Prostate gland (tissue), 2 donors: ENCODE measurements around the gene CYP2A6. TPM values are rescaled to one million over a fixed set of nuclear protein-coding genes. Genes with fewer than 3 reads are reported as not detected.
A peak's percentile ranks its signal among the peaks of the same experiment; 100 is the strongest.
"Not testable (repeated sequence)": the region's sequence is repeated elsewhere in the genome, so short reads cannot be mapped to it uniquely, and the experiment has no call there.

Experiments
- DNase-seq: peaks from one replicate; pipeline ENCODE4 v3.0.0-alpha.2; 2019; ENCODE audit warnings: low spot score
- H3K27ac ChIP-seq, 2 donors: fragments of 200-600 bp; sonication (generic); 2 replicates each; pipeline ENCODE4 v1.5.1; 2017 to 2019
- H3K27me3 ChIP-seq: fragments of 200-600 bp; sonication (generic); replicated peaks from 2 replicates; pipeline ENCODE4 v1.5.1; 2019; ENCODE audit not compliant: insufficient read depth
- H3K36me3 ChIP-seq, 2 donors: fragments of 200-600 bp; sonication (generic); 1 replicate in 1 of 2; 2 replicates in 1 of 2; pipeline versions ENCODE4 v1.5.1 to v1.8.1; 2017 to 2019
- H3K4me1 ChIP-seq: fragments of 200-600 bp; sonication (generic); replicated peaks from 2 replicates; pipeline ENCODE4 v1.5.1; 2019
- H3K4me3 ChIP-seq, 2 donors: fragments of 200-600 bp; sonication (generic); 2 replicates each; pipeline ENCODE4 v1.5.1; 2017 to 2019
- H3K9me3 ChIP-seq: fragments of 200-600 bp; sonication (generic); 2 replicates; pipeline ENCODE4 v1.5.1; 2017
- CTCF ChIP-seq, 4 experiments: fragments of 200-600 bp in 2 of 4; fragments of 450-650 bp in 2 of 4; sonication (generic) in 2 of 4; IDR thresholded peaks; 1 replicate in 3 of 4; 2 replicates in 1 of 4; pipeline ENCODE4 v1.5.1; 2016 to 2019; ENCODE audit warnings: antibody characterized with exemption in 4 of 4, mild to moderate bottlenecking in 2 of 4, moderate library complexity in 2 of 4
- POLR2A ChIP-seq: fragments of 450-650 bp; IDR thresholded peaks from one replicate; pipeline ENCODE4 v1.6.1; 2016; ENCODE audit warnings: antibody characterized with exemption, mild to moderate bottlenecking
- POLR2AphosphoS5 ChIP-seq: sonication (generic); formaldehyde crosslinking; IDR thresholded peaks from one replicate; pipeline ENCODE4 v1.6.1; 2017; ENCODE audit warnings: antibody characterized with exemption
- WGBS: methylation state at CpG from one replicate; pipeline ENCODE4 v1.1.5; 2018; 5-methylcytosine and 5-hydroxymethylcytosine counted together
- intact Hi-C: fragments of 100-400 bp; cut with DNase I; formaldehyde crosslinking; loops from one replicate; pipeline ENCODE4 v1.14.2; 2022
- total RNA-seq, 2 donors: library from RNA; depleted of rRNA; stranded (reverse); fragments of >200 nt; gene quantifications; one replicate each; pipeline ENCODE4 v1.1.0, GENCODE V29; 2016

Gene CYP2A6
- total RNA-seq, 2 donors from 2014 or later, result 1.1 TPM; not detected in 1

GRCh38 chr19:40888191-40888590 is 37.9 kb upstream of the CYP2A6 start:
- no peaks in the 10 kb centered on the region for H3K9me3 ChIP-seq
- no peaks in the 10 kb centered on the region for H3K36me3 ChIP-seq
- 91% methylated on average over 4 of the region's 4 CpGs for WGBS
- DNase-seq, result no peak
- H3K27me3 ChIP-seq, result no peaks in the 10 kb centered on the region
- H3K27ac ChIP-seq, result no peak overlapping the region
- no peak for TF ChIP-seq CTCF (IDR thresholded peaks at IDR 0.05)
- TF ChIP-seq POLR2A, result no peak
- no peak for TF ChIP-seq POLR2AphosphoS5
- no peak overlapping the region for H3K4me3 ChIP-seq
- H3K4me1 ChIP-seq, result no peaks in the 10 kb centered on the region
- intact Hi-C loops, result no loop called here

- DNase-seq, intact Hi-C loops, H3K4me1 ChIP-seq, H3K27me3 ChIP-seq, H3K9me3 ChIP-seq, H3K36me3 ChIP-seq, H3K4me3 ChIP-seq, H3K27ac ChIP-seq: not testable (repeated sequence)
- no CpG with 5 or more reads among the region's 1 CpG for WGBS
Observed at GRCh38 chr19:40884187-40884931, 34.1 kb upstream of the CYP2A6 start.

- not testable (repeated sequence) for H3K4me3 ChIP-seq, DNase-seq, H3K27me3 ChIP-seq, H3K36me3 ChIP-seq, H3K4me1 ChIP-seq, H3K9me3 ChIP-seq, H3K27ac ChIP-seq
- intact Hi-C loops, result loop anchor here (2.0 kb wide), 1 partner anchor 33 kb away; no protein-coding TSS in a partner anchor
- 83% methylated on average over 3 of the region's 3 CpGs for WGBS
Observed at GRCh38 chr19:40882062-40882461, 31.8 kb upstream of the CYP2A6 start, which contains the start of gene CYP2A7. Gene CYP2A7, minus strand, starts transcription at chr19:40882231. Its CDS starts 21 bp downstream, at chr19:40882210.

- H3K27ac ChIP-seq, intact Hi-C loops, H3K9me3 ChIP-seq, H3K36me3 ChIP-seq, H3K4me3 ChIP-seq, H3K27me3 ChIP-seq, DNase-seq, H3K4me1 ChIP-seq: not testable (repeated sequence)
- WGBS, result 77% methylated on average over 4 of the region's 4 CpGs
Observed at GRCh38 chr19:40879349-40879748, 29.1 kb upstream of the CYP2A6 start.

- H3K4me3 ChIP-seq, H3K9me3 ChIP-seq, intact Hi-C loops, H3K4me1 ChIP-seq, H3K27ac ChIP-seq, H3K27me3 ChIP-seq, H3K36me3 ChIP-seq: not testable (repeated sequence)
- peak; percentile 21 for DNase-seq
- 7% methylated on average over 19 of the region's 23 CpGs for WGBS
Observed at GRCh38 chr19:40875526-40875951, 25.3 kb upstream of the CYP2A6 start.

GRCh38 chr19:40874874-40875273 is 24.6 kb upstream of the CYP2A6 start:
- 84% methylated on average over 2 of the region's 4 CpGs for WGBS
- H3K4me1 ChIP-seq, DNase-seq, H3K9me3 ChIP-seq, H3K4me3 ChIP-seq, H3K36me3 ChIP-seq, H3K27me3 ChIP-seq, intact Hi-C loops, H3K27ac ChIP-seq: not testable (repeated sequence)

GRCh38 chr19:40873873-40874272 is 23.6 kb upstream of the CYP2A6 start:
- H3K4me3 ChIP-seq, H3K9me3 ChIP-seq, intact Hi-C loops, H3K36me3 ChIP-seq, H3K27ac ChIP-seq, DNase-seq, H3K4me1 ChIP-seq, H3K27me3 ChIP-seq: not testable (repeated sequence)
- WGBS, result 85% methylated on average over 2 of the region's 2 CpGs

- WGBS, result 77% methylated on average over 2 of the region's 2 CpGs
- no peak overlapping the region for H3K4me3 ChIP-seq
- intact Hi-C loops, result no loop called here
Observed at GRCh38 chr19:40872209-40872608, 22.0 kb upstream of the CYP2A6 start.

More at GRCh38 chr19:40872209-40872608, 22.0 kb upstream of the CYP2A6 start:
- no peak for DNase-seq
- no peaks in the 10 kb centered on the region for H3K4me1 ChIP-seq
- no peaks in the 10 kb centered on the region for H3K36me3 ChIP-seq
- TF ChIP-seq POLR2AphosphoS5, result no peak
- TF ChIP-seq CTCF (IDR thresholded peaks at IDR 0.05), result no peak
- no peak for TF ChIP-seq POLR2A
- no peak overlapping the region for H3K27ac ChIP-seq
- no peaks in the 10 kb centered on the region for H3K9me3 ChIP-seq
- H3K27me3 ChIP-seq, result no peaks in the 10 kb centered on the region
